Measurements from ENCODE around the gene PADI1.

PADI1 gene

GRCh38 chr1:17258758-17259130, 53.8 kb downstream of the PADI1 start:
- DNase-seq (ENCODE audit: low read depth in 2 of 2), result no peak
- H3K4me3 ChIP-seq (replicated peaks in 1 of 2; ENCODE audit: low read depth in 2 of 2, low read length in 2 of 2), result no peak overlapping the region
- no peak for TF ChIP-seq CTCF (IDR thresholded peaks at IDR 0.05; ENCODE audit: low read depth, low read length)

- DNase-seq (ENCODE audit: low read depth in 2 of 2), result no peak
- no peak overlapping the region for H3K4me3 ChIP-seq (replicated peaks in 1 of 2; ENCODE audit: low read depth in 2 of 2, low read length in 2 of 2)
- TF ChIP-seq CTCF (IDR thresholded peaks at IDR 0.05; ENCODE audit: low read depth, low read length), result no peak
These were observed 54.4 kb downstream of the PADI1 start for GRCh38 chr1:17259233-17259873.

- H3K4me3 ChIP-seq (replicated peaks in 1 of 2; ENCODE audit: low read depth in 2 of 2, low read length in 2 of 2), result no peak overlapping the region
- no peak for DNase-seq (ENCODE audit: low read depth in 2 of 2)
- no peak for TF ChIP-seq CTCF (IDR thresholded peaks at IDR 0.05; ENCODE audit: low read depth, low read length)
These were observed 55.3 kb downstream of the PADI1 start for GRCh38 chr1:17260264-17260663.

GRCh38 chr1:17260738-17261137, 55.8 kb downstream of the PADI1 start:
- H3K4me3 ChIP-seq (replicated peaks in 1 of 2; ENCODE audit: low read depth in 2 of 2, low read length in 2 of 2), result no peak overlapping the region
- no peak for TF ChIP-seq CTCF (IDR thresholded peaks at IDR 0.05; ENCODE audit: low read depth, low read length)
- no peak for DNase-seq (ENCODE audit: low read depth in 2 of 2)

- no peak for TF ChIP-seq CTCF (IDR thresholded peaks at IDR 0.05; ENCODE audit: low read depth, low read length)
- no peak for DNase-seq (ENCODE audit: low read depth in 2 of 2)
- no peak overlapping the region for H3K4me3 ChIP-seq (replicated peaks in 1 of 2; ENCODE audit: low read depth in 2 of 2, low read length in 2 of 2)
These were observed 59.0 kb downstream of the PADI1 start for GRCh38 chr1:17263936-17264335.

GRCh38 chr1:17264470-17264869, 59.5 kb downstream of the PADI1 start:
- H3K4me3 ChIP-seq (replicated peaks in 1 of 2; ENCODE audit: low read depth in 2 of 2, low read length in 2 of 2), result no peak overlapping the region
- TF ChIP-seq CTCF (IDR thresholded peaks at IDR 0.05; ENCODE audit: low read depth, low read length), result no peak
- no peak for DNase-seq (ENCODE audit: low read depth in 2 of 2)

- no peak for TF ChIP-seq CTCF (IDR thresholded peaks at IDR 0.05; ENCODE audit: low read depth, low read length)
- H3K4me3 ChIP-seq (replicated peaks in 1 of 2; ENCODE audit: low read depth in 2 of 2, low read length in 2 of 2), result no peak overlapping the region
- no peak for DNase-seq (ENCODE audit: low read depth in 2 of 2)
These were observed 60.2 kb downstream of the PADI1 start for GRCh38 chr1:17265162-17265561.

All from cardiac fibroblast (primary cell).